Stromal cell of bone marrow (primary cell): ENCODE results near the gene ASS1.

Source experiments
- DNase-seq: peaks from one replicate; pipeline ENCODE4 v3.0.0-alpha.2; 2012; ENCODE audit warnings: low read depth

Gene ASS1

GRCh38 chr9:130498298-130498917 is 53.6 kb downstream of the ASS1 start:
- DNase-seq: no peak

DNA sequence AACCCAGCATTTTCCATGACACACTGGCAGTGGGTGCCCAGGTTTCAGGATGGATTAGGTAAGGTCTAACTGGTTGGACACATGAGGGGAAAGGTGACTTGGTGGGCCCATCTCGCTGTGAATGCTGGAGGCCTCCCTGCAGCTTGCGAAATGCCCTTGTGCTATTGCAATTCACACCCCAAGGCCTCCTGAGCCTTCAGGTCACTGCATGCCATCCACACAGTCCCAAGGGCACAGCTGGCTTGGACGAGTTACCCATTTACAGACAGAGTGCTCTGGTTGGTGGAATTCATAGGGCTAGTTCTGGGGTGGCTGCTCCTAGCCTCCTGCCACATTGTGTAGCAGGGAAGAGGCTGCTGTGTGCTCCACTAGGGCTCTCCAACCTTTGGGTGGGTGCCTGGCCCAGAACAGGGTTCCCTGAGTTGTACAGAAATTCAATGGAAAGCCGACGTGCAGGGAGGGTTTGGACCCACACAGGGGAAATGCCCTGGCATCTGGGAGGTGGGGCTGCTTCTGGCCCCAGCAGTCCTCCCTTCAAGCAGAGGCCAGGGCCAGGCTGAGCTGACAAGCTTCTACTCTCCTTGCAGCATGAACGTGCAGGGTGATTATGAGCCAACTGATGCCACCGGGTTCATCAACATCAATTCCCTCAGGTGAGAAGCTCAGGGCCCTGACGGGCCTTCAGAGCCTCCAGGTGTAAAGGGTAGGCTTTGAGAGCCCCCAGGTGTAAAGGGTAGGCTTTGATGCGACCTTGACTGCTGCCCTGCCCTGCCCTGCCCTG is 54.3 kb downstream of the ASS1 start:
- DNase-seq: no peak

- no peak for DNase-seq
Observed at GRCh38 chr9:130499804-130500263, 55.1 kb downstream of the ASS1 start.

DNA sequence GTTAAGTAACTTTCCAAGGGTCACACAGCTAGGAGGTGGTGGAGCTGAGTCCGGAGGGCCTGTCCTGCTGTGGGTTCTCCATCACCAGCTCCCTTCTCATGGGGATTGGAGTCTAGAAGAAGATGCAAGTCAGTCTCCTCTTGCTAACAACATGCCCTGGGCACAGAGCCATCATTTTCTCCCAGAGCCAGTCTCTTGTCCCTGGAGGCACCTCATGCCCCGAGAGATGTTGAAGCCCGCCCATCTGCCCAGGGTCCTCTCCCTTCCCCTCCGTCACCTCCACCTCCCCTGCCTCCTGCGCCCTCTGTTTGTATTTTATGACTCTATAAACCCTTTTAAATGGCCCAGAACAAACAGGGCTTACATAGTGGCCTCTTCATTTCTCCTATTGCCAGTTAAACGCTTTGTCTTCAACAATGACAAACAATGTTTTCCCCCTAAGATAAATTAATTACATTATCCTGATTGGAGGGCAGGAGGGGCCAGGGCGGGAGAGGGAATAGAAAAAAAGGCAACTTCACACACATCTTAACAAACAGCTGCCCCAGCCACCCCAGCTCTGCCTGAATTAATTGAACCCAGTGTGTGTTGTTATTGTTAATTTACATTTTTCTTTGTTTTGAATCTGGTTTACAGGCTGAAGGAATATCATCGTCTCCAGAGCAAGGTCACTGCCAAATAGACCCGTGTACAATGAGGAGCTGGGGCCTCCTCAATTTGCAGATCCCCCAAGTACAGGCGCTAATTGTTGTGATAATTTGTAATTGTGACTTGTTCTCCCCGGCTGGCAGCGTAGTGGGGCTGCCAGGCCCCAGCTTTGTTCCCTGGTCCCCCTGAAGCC is 55.8 kb downstream of the ASS1 start:
- DNase-seq: no peak

DNA sequence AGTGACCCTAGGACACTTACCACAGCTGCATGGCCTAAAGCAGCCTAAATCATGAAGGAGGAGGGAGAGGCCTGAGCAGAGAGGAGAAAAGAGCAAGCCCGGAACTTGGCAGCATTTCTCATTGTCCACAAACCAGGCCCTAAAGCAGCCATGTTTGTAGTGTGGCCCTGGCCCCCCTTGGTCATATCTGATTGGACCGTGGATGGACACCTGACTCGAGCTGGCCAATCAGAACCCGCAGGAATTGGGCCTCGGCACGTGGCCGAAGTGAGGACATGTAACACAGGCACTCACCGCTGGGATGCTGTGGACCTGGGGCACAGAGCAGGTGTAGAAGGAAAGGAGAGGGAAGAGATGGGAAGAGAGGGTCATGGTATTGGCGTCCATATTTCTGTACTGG is 56.9 kb downstream of the ASS1 start:
- no peak for DNase-seq

DNA sequence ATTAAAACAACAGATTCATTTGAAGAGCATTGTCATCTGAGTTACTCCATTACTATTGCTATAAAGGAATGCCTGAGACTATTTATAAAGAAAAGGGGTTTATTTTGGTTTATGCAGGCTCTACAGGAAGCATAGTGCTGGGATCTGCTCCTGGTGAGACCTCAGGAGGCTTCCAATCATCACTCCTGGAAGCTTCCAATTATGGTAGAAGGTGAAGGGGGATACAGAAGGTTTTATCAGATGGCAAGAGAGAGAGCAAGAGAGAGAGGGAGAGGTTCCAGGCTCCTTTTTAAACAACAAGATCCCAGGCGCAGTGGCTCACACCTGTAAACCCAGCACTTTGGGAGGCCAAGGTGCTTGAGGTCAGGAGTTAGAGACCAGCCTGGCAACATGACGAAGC is 63.5 kb downstream of the ASS1 start:
- no peak for DNase-seq

DNA sequence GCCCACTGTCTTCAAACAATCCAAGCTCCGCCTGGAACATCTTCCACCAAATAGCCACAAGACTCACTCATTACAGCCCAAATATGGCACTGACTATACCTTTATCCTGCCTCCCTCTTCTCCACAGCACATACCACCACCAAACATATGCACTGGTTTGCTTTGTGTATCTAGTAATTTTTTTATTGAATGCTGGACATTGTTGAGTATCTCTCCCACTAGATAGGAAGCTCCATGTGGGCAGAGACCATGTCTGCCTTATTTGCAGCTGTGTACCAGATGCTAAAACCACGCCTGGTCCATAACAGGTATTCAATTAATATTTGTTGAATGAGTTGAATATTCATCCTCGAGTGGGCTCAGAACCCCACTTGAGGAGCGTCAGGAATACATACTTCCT is 67.4 kb downstream of the ASS1 start:
- DNase-seq: no peak

- DNase-seq: no peak
Observed at GRCh38 chr9:130513078-130513477, 68.3 kb downstream of the ASS1 start.

- DNase-seq: no peak
Observed at GRCh38 chr9:130518233-130518632, 73.5 kb downstream of the ASS1 start.

DNA sequence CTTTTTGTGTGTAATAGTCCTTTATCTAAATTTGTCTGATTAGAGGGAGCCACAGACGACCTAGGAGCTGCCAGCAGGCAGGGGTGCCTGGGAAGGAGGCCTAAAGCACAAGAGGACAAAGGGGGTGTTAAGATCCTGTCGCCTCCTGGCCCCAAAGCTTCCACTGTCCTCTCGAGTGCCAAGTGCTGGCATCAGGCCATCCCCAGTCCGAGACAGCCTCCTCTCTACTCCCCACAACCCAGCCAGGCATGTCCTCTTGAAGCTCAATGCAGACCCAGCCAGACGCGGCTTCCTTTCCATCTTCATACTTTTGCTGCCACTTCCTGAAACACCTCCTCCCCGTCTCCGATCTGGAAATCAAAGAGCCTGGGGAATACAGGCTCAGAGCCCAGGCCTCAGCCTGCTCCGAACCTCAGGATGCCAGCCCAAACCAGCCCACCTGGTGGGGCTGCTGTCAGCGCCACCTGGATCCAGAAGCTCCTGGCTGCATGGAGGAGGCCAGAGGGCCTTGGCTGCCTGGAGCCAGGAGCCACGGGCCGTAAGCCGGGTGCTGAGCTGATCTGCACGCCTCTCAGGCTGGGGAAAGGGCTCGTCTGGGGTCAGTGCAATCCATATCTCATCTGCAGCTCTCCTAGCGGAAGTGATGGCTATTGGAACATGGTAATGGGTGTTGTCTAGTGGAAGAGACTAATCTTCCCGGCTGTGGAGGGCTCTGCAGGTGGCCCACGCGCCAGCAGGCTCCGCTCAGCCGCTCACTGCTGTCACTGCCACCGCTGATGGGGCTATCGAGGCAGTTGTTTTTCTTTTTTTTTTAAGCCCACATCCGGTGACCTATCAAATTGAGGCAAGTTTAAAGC is 74.4 kb downstream of the ASS1 start:
- DNase-seq: no peak

DNA sequence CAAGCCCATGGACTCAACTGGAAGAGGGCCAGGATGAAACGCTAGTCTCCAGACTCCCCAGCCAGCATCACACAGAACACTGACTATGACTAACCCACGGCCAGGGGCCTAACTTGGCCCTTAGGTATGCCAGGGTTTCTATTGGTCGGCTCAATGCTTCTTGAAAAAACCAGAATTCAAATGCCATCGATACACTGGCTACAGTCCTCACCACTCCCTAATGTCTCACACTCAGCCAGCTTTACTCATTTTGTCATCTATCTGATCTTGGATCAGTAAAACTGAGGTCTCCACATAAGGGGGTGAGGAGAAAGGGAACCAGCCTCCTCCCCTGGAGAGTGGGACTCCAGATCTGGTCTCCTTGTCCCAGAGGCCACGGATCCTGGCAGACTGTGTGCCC is 75.2 kb downstream of the ASS1 start:
- no peak for DNase-seq

DNA sequence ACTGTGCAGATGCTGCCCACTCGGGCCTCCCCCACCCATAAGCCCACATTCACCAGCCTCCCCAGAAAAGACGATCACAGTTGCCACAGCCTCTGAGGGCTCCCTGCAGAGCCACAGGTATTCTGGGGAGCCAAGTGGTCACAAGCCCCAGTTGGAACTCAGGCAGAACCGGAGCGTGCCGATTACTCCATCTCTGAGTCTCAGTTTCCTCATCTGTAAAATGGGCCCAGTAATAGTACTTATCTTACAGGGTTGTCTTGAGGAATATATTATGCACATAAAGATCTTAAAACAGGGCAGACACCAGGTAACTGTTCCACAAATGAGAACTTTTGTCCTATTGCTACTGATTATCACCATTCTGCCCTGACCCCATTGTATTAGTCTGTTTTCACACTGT is 77.0 kb downstream of the ASS1 start:
- no peak for DNase-seq

DNA sequence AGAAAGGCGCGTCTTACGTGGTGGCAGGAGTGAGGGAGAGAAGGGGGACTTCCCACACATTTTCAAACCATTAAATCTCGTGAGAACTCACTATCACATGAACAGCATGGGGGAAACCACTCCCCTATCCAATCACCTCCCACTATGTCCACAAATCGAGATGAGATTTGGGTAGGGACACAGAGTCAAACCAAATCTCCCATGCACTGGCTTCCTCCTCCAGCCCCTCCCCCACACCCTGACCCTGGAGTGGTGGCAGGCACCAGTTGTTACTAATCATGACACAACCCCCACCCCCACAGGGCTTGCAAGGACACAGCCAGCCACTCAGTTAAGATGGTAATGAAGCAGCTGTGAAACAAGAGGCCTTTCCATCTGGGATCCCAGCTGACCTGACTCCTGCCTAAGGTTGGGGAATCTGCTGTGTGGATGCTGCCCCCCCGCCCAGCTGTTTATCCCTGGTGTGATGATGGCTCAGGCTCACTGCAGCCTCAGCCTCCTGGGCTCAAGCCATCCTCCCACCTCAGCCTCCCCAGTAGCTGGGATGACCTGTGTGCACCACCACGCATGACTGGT is 77.6 kb downstream of the ASS1 start:
- no peak for DNase-seq

GRCh38 chr9:130523921-130524320 is 79.2 kb downstream of the ASS1 start:
- no peak for DNase-seq

DNA sequence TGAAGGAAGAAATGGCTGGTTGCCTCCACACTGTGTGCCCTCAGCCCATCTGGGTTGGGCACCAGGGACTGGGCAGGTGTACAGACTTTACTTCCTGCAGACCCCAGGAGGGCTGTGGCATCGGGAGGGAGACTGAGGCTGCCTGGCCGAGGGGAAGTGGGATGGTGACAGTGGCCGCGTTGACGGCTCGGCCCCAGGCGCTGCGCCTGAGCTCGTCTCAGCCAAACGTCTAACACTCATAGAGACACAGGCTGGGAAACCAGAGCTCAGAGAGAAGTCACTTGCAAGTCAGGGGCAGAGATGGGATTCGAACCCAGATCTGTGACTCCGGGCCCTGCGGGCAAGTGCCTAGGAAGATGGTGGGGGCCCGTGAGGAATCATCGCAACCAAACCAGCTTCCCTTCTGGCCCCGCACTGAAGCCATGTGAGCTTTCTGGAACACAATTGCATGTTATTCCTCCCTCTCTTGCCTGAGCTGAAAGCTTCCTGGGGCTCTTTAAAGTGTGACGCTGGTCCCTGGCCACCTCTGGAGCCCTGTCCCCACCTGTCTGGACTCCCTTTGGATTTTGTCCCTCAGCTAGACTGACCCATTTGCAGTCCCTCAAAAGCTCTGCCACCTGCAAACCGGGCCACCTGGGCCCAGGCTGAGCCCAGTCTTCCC is 81.6 kb downstream of the ASS1 start:
- no peak for DNase-seq

DNA sequence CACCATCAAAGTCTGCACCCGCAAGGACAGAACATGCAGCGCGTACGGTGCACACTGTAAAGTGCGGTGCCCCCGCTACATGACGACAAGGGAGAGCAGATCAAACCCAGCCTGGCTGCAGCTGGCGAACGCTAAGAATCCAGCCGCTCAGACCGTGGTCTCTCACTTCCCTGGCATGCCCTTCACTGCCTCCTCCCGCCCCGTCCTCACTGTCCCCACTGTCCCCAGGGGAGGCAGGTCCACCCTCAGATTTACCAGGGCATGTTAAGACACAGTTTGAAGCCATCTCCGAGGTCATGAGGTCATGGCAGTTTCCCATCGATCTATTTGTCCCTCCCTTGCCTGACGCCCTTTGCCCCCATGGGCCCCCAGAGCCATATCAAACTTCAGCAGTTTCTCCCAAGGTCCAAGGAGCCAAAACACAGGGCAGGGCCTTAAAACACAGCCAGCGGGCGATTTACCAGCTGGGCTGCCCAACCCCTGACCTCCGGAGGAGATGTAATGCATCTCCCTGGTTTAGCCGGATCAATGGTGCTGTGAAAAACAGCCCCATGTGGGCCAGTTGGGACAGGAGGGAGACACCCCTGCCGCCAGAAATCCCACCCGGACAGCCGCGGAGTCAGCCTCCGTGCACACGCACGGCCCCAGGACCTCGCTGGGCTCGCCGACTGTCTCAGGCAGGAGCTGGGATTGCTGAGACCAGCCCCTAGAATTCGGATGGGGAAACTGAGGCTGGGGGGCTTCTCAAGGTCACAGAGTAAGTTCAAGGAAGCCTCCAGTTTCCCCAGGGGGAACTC is 82.3 kb downstream of the ASS1 start:
- DNase-seq: no peak

- no peak for DNase-seq
Observed at GRCh38 chr9:130527651-130528310, 83.0 kb downstream of the ASS1 start.

DNA sequence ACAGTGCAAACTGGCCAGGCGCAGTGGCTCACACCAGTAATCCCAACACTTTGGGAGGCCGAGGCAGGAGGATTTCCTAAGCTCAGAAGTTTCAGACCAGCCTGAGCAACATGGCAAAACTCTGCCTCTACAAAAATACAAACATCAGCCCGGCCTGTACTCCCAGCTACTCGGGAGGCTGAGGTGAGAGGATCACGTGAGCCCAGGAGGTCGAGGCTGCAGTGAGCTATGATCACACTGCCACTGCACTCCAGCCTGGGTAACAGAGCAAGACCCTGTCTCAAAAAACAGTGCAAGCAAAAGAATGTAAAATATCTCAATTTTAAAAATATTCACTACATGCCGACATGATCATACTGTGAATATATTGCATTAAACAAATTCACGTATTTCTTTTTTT is 83.9 kb downstream of the ASS1 start:
- DNase-seq: no peak

- DNase-seq: peak; percentile 44
Observed at GRCh38 chr9:130530938-130531337, 86.2 kb downstream of the ASS1 start.

GRCh38 chr9:130531670-130532069 is 86.9 kb downstream of the ASS1 start:
- no peak for DNase-seq
